Measurements from ENCODE around the gene EMP1.

GRCh38 chr12:13193505-13194231, 2.9 kb upstream of the EMP1 start:
- TF ChIP-seq CTCF (conservative IDR thresholded peaks at IDR 0.05 in 1 of 2, IDR thresholded peaks at IDR 0.05 in 1 of 2; ENCODE audit: low read depth in 1 of 2, low read length in 2 of 2) (peak in 1 of 2 donors; percentile 3), EZH2 (IDR thresholded peaks at IDR 0.05; ENCODE audit: low read length, missing control alignments) (no peak)
